Stimulated activated CD8-positive, alpha-beta memory T cell treated with anti-CD3 and anti-CD28 coated beads, Interleukin-2, amount 100 ng/mL, for 1 hour (primary cell): ENCODE measurements around the gene NRSN1.

Source experiments
- DNase-seq, 2 donors: peaks; one replicate each; pipeline ENCODE4 v3.0.0-alpha.2; 2020; ENCODE audit warnings: low read depth in 2 of 2

The NRSN1 gene

DNA sequence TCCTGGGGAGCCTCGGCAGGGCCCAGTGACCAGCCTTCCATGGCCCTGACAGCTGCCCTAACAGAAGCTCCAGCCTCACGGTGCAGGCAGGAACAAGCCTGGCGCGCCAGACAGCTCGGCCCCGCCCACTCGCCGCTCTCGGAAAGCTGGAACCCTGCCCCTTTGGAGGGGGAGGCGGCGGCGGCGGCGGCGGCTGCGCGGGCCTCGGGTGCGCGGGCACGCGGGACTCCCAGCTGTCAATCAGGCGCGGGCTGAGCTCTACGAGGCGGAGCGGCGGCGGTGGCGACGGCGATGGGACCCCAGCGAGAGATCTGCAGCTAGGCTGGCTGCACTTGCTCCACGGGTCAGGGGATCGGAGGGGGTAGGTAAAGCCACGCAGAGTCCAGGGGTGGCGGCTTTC, at the start of gene NRSN1:
Gene NRSN1 (plus strand): TSS at position 236 of the 400 bp plus-strand sequence. CDS start 8,113 bp downstream, outside the sequence.
- DNase-seq, result no peak

DNA sequence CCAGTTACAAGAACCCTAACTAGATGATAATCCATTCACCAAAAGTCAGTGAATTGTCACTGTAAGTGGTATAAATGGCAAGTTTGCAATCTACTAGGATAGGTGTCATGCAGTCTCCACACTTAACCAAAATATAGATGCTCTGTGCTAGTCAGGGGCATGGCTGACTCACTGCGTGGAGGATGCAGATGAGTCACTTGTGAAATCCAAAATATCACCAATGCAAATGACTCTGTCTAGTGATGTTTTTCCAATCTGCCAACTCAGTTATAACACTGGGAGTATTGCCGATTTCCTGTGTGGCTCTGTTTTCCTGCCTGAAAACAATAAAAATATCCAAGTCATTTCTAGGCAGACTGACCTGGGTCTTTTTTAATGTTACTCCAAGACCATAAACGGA, 47.8 kb upstream of the NRSN1 start:
- no peak for DNase-seq

GRCh38 chr6:24079076-24079475, 46.9 kb upstream of the NRSN1 start:
- DNase-seq, result no peak

DNA sequence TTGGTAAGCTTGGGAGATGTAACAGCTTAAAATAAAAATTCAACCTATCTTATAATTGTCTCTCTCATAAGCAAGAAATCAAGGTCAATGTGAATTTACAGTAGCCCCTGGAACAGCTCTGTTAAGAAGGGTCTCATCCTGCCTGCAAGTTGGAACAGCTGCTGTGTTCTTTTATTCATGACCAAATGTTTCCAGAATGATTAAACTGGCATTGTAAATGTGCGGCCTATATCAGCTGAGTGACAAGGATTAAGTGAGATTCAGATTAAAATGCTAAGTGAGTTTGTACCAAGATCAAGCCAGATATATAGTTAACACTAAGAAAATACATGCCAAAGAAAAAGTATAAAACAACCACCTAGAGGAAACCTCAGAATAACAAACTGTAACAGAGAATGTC, 45.3 kb upstream of the NRSN1 start:
- DNase-seq, result no peak

DNA sequence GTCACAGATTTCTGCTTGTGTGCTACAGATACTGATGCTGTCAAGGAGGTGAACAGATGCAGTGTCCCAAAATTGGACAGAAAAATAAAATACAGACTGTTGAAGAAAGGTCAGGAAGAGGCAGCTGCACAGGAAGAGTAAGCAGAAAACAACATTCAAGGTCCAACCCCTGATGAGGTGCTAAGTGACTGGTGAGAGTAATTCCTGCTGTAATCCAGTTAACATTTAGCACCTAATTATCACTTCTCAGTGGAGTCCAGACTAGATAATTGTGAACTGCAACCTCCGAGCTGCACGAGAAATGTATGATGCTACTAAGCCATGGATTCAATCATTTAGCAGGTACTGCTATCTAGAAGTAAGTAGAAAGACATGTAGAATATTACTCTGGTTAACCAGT, 36.3 kb upstream of the NRSN1 start:
- no peak for DNase-seq

DNA sequence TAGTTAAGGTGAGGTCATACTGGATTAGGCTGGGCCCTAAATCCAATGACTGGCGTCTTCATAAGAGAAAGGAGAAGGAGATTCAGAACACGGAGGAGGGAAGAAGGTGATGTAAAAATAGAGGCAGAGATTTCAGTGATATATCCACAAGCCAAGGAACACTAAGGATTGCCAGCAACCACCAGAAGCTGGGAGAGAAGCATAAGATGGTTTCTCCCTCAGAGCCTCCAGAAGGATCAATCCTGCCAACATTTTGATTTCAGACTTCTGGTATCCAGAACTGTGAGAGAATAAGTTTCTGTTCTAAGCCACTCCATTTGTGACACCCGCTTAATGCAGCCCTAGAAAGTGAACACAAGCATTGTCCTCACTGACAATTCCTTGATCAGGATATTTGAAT, 33.6 kb upstream of the NRSN1 start:
- DNase-seq, result no peak

DNA sequence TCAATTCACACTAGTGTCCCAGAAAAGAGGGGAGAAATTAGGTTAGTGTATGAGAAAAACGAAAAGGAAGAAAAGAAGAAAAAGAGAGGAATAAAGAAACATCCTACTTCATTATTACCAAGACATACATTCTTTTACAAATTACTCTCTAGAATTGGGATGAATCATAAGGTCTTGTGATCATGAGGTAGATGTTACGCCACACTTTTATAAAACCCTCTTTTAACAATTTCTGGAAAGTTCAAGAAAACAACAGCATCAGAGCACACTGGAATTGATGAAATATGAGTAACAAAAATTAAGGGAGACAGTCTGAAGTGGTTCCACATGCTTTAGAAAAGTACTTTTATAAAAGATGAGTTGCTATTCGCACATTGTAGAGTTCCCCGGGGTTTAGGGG, 32.6 kb upstream of the NRSN1 start:
- DNase-seq, result no peak

- DNase-seq, result no peak
Observed at GRCh38 chr6:24099181-24099580, 26.8 kb upstream of the NRSN1 start.

GRCh38 chr6:24100024-24100769, 25.8 kb upstream of the NRSN1 start:
- no peak for DNase-seq

DNA sequence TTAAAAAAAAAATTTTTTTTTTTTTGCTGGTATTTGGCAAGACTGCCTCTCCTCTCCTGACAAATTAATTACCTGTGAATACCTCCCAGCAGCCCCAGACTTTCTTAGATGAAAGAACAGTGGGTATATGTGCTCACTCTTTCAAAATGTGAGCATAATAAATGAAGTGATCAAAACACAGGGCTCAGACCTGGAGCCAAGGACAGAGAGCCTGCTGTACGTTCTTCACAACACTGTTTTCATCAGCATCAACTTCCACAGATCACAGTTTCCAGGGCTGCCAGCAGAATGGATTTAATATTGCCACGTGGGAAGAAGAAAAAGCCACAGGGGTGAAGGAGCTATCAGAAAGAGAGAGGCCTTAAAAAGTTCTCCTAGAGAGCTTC, 25.3 kb upstream of the NRSN1 start:
- DNase-seq, result no peak

DNA sequence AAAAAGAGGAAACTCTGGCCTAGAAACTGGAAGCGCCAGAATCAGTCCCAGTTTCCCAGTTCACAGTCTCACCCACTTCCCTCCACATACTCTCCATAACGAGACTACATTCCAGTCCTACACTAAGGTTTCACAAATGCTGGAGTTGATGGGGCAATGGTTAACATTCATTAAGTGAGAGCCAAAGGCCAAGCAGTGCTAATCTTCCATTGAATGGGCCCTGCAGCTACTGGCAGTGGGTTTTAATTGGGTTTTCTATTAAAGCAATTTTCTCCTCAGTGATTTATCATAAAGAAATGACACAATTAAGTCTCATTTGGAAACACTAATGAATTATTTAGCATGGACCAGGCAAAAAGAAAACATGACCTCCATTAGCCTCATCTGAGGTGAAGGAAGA, 20.8 kb upstream of the NRSN1 start:
- no peak for DNase-seq

DNA sequence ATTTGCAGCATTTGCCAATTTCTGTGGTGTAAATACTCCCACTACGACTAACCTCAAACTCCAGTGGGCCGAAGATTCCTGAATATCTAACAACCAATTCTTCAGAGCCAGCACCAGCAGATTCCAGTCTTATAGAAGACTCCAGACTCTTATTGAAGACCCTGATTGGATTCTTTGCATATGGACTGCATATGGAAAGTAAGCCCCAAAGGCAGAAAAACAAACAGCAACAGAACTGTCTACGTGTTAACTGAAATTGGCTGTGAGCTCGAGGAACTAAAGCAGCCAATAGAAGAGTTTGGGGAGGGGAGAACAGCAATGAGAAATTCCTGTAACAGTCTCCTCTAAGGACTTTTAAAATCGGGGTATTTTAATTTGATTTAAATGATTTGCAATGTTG, 19.7 kb upstream of the NRSN1 start:
- no peak for DNase-seq

- DNase-seq, result no peak
Observed at GRCh38 chr6:24107294-24107693, 18.7 kb upstream of the NRSN1 start.

- no peak for DNase-seq
Observed at GRCh38 chr6:24108056-24108455, 18.0 kb upstream of the NRSN1 start.

DNA sequence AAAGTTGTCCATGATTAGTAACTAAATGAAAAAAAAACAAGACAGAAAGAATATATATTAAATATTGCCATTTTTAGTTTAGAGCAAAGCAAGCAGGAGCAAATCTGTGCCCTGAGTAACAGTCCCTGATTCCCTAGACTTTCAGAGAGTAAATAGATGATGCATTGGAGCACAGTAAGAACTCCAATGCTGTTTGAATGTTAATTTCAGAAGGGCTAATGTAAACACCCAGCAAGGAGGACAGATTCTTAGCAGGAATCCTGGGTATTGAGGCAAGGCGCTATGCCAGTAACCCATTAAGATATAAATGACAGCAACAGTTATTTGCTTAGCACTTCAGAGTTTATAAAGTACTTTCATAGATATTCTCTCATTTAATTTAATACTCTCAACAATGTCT, 15.6 kb upstream of the NRSN1 start:
- DNase-seq, result no peak

- no peak for DNase-seq
Observed at GRCh38 chr6:24113891-24114290, 12.1 kb upstream of the NRSN1 start.

DNA sequence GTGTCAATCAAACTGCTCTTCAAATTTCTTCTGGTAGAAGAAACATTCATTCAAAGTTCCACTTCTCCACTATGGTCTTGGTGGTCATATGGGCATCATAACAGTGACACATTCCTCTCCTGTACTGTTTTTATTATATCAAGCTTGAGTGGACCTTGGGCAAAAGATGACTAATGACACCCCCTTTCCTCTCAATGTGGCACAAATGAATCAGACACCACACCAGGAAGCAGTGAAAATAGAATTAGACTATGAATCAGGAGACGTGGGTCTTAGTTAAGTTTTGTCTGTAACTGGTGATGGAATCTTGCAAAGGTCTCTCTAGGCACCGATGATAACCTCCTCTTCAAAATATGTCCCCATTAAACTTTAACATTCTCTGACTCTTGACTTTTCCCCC, 9.0 kb upstream of the NRSN1 start:
- DNase-seq, result no peak

DNA sequence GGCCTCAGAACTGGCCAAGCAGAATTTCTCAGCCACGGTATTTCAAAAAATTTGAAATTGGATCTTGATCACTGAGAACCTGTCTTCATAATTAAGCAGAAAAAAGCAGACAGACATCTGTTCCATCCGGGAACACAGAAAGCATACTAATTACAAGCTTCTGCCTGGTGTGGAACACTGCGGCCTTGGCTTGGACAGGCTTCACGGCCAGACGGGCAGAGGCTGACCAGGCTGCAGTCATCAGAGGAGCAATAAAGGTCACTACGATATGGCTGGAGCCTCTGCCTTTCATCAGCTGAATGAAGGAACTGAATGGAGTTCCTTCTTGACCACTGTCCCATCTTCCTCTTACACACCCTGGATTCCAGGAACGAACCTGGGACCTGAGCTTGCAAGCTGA, 3.9 kb upstream of the NRSN1 start:
- DNase-seq, result no peak

DNA sequence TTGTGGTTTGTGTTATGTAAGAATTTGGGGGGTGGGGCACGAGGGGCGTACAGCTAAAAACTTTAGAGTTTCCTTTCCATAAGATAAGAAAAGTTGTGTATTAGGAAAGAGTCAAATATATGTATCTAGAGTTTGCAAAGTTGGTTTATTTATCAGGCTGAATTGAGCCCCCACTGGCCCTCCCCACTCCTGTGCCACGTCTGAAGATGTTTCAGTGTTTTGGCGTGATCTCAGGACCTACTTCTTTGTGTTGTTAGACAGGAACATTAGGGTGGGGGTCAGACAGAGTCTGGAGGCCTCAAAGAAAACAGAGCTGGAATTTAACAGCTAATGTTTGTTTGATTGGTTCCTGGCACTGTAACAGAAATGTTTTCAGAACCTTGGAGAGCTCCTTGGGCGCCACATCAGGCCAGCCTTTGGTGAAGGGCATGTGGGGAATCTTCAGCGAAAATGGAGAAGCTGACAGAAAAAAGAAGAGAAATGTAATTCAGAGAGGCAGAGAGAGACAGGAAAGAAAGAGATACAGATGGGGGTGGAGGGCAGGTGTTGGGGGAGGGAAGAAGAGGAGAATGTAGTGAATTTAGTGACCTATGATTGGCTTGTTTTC, 674 bp downstream of the NRSN1 start:
- DNase-seq, result no peak

- no peak for DNase-seq
Observed at GRCh38 chr6:24127316-24127715, 1.3 kb downstream of the NRSN1 start.

- DNase-seq, result no peak
Observed at GRCh38 chr6:24131751-24132150, 5.7 kb downstream of the NRSN1 start.

DNA sequence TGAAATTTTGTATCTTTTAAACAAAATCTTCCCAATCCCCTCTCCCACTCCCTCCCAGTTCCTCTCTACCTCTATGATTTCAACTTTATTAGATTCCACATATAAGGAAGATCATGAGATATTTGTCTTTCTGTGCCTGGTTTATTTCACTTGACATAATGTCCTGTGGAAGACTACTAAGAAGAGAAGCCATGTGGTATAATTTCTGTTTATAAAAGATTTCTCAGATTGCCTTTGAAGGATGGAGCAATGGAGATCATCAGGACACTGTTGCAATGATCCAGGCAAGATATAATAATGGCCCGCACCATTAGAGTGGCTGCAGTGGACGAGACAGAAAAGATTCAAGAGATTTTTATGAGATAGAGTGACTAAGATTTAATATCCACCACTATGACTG, 13.1 kb downstream of the NRSN1 start:
- no peak for DNase-seq

DNA sequence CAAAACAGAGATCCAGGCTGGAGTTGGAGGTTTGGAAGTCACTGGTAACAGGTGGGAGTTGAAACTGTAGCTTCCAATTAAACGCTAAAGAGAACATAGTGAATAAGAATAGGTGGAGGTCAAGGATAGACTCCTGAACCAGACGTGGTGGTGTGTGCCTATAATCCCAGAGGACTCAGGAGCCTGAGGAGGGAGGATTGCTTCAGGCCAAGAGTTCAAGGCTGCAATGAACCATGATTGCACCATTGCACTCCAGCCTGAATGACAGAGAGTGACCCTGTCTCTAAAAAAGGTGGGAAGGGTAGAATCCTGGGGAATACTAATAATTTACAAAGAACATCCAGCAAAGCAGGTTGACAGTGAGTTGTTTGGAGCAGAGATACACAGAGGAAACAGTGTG, 13.6 kb downstream of the NRSN1 start:
- no peak for DNase-seq

DNA sequence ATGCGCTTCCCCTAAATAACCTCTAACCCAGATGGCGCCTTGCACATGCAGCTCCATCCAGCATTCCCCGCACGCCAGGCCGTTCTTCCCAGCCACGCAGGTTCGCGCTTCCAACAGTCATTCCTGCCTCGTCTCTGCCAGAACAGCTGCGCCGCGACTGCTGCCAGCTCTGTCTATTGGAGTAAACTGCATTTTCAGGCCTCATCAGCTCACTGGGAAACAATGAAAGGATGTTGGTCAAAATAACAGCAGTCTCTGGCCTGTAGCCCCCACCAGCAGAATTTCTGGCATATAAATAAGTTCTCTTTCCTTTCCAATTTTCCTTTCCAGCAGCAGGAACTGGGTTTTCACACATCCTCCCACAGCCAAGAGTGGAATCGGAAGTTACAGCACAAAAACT, 14.6 kb downstream of the NRSN1 start:
- no peak for DNase-seq
